Activated CD4-positive, alpha-beta T cell treated with anti-CD3 and anti-CD28 coated beads for 24 hours (primary cell): ENCODE results near the gene EXD3.

Experiments used
- DNase-seq, 2 donors: peaks; one replicate each; pipeline ENCODE4 v3.0.0-alpha.2; 2020; ENCODE audit warnings: low read depth in 2 of 2

Gene EXD3

GRCh38 chr9:137447722-137448601, 25.0 kb upstream of the EXD3 start:
- DNase-seq = no peak

- no peak for DNase-seq
Measured at GRCh38 chr9:137446851-137447471, 24.0 kb upstream of the EXD3 start.

- no peak for DNase-seq
Measured at GRCh38 chr9:137445930-137446431, 23.0 kb upstream of the EXD3 start.

GRCh38 chr9:137445275-137445807, 22.4 kb upstream of the EXD3 start:
- peak; percentile 83 to 86 for DNase-seq

- DNase-seq = no peak
Measured at GRCh38 chr9:137444106-137444790, 21.3 kb upstream of the EXD3 start.

- no peak for DNase-seq
Measured at GRCh38 chr9:137441935-137442321, 19.0 kb upstream of the EXD3 start.

- no peak for DNase-seq
Measured at GRCh38 chr9:137441289-137441934, 18.4 kb upstream of the EXD3 start, which contains the start of gene ENTPD8. ENTPD8 (minus strand) TSS chr9:137441357; CDS start chr9:137438285, 3,072 bp downstream.

- no peak for DNase-seq
Measured at GRCh38 chr9:137439158-137439714, 16.3 kb upstream of the EXD3 start.

- no peak for DNase-seq
Measured at GRCh38 chr9:137438591-137439157, 15.7 kb upstream of the EXD3 start.

GRCh38 chr9:137437691-137438590, 15.0 kb upstream of the EXD3 start:
- no peak for DNase-seq

GRCh38 chr9:137436761-137437600, 14.0 kb upstream of the EXD3 start:
- DNase-seq = no peak

GRCh38 chr9:137435980-137436760, 13.2 kb upstream of the EXD3 start:
- DNase-seq = no peak

GRCh38 chr9:137435381-137435891, 12.5 kb upstream of the EXD3 start:
- DNase-seq = no peak

- no peak for DNase-seq
Measured at GRCh38 chr9:137434498-137435380, 11.8 kb upstream of the EXD3 start.

- no peak for DNase-seq
Measured at GRCh38 chr9:137433916-137434431, 11.0 kb upstream of the EXD3 start.

- no peak for DNase-seq
Measured at GRCh38 chr9:137433349-137433915, 10.5 kb upstream of the EXD3 start.
